NCI-H146 (cell line): ENCODE data around the gene THY1.
"Not testable (repeated sequence)": the region's sequence is repeated elsewhere in the genome, so short reads cannot be mapped to it uniquely, and the experiment has no call there.

Experiments used
- DNase-seq: peaks from one replicate; lab custom pipeline; 2025; lab: John Stamatoyannopoulos, UW

THY1 gene

DNA sequence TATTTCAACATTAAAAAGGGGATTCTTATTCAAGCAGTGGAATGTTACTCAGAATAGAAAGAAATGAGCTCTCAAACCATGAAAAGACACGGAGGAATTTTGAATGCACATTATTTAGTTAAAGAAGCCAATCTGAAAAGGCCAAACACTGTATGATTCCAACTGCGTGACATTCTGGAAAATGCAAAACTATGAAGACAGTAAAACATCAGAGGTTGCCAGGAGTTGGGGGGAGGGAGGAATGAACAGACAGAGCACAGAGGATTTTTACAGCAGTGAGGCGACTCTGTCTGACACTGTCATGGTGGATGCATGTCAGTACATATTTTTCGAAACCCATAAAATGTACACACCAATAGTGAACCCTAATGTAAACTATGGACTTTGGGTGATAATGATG lies 22.9 kb upstream of the THY1 start:
- DNase-seq = no peak

DNA sequence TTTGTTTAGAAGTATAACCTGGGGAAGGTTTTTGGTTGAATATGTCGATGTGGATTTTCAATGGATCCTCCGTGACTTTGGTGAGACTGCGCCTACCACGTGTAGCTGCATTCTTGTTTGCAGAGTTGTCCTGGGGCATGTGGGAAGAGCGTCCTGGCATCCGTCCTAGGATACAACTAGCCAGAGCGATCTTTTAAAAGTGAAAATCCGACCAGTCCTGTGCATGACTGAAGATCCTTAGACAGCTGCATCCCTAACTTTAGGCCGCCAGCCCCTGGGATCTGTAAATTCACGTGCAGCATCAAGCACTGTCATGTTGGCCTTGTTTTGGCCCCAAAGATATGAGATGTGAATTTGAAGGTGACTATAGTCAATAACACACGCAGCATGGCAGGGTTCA lies 22.4 kb upstream of the THY1 start:
- DNase-seq = no peak

DNA sequence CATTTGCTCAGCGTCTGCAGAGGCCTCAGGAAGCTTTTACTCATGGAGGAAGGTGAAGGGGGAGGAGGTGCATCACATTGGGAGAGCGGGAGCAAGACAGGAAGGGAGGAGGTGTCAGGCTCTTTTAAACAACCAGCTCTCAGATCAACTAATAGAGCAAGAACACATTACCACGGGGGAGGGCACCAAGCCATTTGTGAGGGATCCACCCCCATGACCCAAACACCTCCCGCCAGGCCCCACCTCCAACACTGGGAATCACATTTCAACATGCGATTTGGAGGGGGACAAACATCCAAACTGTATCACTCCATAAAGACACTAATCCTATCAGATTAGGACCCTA lies 18.9 kb upstream of the THY1 start:
- no peak for DNase-seq

DNA sequence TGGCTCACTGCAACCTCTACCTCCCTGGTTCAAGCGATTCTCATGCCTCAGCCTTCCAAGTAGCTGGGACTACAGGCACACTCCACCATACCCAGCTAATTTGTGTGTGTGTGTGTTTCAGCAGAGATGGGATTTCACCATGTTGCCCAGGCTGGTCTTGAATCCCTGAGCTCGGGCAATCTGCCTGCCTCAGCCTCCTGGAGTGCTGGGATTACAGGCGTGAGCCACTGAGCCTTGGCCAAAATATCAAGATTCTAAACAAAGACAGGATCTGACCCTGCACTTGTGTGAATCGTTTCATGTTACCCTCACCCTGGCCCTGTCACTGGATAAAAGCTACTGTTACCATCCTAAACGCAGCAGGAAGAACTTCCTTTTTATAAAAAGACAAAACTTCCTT lies 15.6 kb upstream of the THY1 start:
- no peak for DNase-seq

DNA sequence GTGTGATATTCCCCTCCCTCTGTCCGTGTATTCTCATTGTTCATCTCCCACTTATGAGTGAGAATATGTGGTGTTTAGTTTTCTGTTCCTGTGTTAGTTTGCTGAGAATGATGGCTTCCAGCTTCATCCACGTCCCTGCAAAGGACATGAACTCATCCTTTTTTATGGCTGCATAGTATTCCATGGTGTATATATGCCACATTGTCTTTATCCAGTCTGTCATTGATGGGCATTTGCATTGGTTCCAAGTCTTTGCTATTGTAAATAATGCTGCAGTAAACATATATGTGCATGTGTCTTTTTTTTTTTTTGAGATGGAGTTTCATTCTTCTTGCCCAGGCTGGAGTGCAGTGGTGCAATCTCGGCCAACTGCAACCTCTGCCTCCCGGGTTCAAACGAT lies 14.5 kb upstream of the THY1 start:
- DNase-seq = not testable (repeated sequence)

DNA sequence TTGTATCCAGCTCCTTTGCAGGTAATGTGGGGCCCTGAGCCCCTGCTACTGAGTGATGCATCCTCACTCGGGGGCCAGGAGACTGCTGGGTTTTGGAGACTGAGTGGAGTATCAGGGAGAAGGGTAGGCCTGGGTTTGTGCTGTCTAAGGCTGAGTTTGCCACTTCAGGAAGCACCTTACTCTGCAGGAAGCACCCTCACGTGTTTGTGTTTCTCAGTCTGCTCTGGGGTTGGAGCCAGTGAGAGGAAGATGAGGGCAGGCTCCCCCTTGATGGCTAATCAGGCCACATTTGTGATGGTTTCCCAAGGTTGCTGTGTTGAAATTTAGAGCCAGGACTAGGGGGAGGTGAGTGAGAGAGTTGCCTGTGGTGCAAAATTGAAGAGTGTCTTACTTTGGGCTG lies 13.7 kb upstream of the THY1 start:
- no peak for DNase-seq

DNA sequence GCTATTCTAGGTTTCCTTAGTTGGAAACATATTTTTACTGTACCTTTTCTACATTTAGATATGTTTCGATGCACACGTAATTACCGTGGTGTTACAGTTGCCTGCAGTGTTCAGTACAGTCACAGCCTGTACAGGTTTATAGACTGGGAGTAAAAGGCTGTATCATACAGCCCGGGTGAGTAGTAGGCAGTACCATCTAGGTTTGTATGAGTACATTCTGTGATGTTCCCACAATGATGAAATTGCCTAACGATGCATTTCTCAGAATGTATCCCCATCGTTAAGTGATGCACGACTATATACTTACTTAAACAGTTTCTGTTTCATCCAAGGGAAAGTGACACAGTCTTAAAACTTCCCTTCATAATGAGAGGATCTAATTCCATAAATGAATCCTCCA lies 13.1 kb upstream of the THY1 start:
- no peak for DNase-seq

DNA sequence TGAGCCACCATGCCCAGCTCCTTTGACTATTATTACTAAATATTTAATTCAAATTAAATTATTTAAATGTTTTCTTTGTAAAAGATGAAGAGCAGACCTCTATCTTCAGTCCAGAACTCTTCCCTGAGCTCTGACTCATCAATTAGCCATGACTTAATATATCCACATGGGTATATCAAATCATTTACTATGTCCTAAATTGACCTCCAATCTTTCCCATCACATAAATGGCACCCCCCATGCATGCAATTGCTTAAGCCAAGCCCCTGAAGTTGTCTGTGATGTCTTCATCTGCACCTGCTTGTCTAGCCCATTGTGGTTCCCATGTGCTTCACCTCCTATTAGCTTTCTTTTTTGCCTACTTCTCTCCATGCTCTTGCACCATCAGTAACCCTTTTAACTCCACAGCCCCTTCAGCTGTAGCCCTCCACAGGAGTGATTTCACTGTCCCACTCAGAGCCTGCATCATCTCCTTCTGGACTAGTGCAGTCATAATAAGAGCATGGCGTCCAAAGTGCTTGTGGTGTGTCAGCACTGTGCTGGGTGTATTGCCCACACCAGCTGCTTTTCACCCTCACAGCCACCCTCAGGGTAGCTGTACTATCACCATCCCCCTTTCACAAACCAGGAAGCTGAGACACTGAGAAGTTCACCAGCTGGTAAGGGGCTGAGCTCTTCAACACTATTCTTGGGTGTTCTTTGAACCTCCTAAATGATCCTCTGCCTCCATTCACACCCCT lies 11.8 kb upstream of the THY1 start:
- no peak for DNase-seq

DNA sequence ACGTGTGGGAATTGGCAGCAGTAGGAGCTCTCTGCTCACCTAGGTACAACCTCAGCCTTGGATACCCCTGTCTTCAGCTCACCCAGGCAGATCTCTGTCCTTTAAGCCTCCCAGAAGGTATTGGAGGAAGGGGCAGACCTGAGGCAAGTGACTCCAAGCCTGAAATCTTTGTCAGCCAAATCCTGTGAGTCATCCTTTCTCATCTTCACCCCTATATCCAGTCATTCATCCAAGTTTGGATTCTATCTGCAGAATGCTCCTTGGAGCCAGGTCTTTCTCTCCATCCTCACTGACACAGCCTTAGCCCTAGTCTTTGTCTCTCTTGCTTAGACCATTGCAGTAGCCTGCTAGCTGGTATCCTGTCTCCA lies 10.4 kb upstream of the THY1 start:
- DNase-seq = no peak

DNA sequence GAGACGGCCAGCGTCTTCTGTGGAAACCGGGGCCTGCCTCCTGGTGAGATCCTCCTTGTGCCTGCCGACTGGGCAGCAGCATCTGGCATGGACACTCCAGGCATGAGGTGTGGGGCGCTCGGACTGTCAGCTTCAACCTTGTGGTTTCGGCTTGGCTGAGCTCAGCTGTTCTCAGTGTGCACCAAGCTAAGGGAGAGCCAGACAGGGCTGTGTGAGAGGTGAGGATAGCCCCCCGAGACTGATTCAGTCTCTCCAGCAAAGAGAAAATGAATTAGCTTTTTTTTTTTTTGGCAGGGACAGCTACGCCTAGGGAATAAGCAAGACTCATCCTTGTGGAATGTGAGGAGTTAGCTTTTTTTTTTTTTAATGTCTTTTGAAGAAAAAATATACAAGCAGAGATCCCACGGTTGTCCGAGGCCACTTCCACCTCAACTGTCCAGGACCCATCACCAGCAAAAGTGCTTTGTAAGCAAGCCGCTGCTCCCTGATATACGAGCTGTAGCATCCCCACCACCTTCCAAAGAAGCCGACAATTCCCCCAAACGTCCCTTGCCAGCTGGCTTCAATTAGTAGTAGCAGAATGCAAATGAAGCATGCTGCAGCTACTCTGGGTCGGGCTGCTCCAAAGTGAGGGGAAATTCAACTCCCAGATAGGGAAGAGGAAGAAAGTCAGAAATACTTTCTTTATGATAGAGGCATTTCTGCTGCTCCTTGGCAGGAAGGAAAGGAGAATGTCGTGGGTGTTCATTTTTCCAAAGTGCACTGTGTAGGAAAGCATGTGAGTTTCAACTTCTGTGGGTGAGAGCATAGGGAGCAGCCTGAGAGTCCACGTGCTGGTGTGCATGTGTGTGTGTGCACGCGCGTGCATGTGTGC lies 9.7 kb upstream of the THY1 start:
- no peak for DNase-seq

DNA sequence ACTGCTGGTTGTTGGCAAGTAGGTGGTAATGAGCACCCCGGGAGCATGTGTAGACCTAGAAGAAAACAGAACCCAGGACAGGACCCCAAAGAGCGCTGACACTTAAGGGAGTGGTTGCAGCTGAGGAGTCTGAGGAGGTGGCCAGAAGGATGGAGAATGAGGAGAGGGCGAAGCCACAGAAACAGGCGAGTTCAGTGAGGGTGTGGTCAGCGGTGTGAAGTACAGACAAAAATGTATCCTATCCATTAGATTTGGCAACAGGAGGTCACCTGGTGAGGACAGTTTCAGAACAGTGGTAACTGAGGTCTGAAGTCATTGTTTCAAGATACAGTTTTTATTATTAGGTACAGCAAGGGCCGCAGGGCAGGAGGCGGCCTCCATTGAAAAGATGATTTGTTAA lies 8.6 kb upstream of the THY1 start:
- no peak for DNase-seq

DNA sequence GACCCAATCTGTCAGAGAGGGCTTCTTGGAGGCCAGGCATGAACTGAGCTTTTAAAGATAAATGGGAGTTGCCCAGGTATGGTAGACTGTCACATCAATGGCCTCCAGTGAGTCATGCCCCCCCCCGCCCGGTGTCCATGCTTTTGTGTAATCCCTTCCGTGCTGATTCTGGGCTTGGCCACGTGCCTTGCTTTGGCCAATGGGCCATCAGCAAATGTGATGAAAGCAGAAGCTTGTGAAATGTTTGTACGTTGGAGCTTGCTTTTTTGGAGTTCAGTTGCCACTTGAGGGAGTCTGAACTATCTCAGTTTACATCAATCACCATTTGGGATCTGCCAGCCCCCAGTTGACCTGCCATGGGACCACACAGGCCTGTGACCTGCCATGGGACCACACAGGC lies 4.3 kb upstream of the THY1 start:
- DNase-seq = no peak

DNA sequence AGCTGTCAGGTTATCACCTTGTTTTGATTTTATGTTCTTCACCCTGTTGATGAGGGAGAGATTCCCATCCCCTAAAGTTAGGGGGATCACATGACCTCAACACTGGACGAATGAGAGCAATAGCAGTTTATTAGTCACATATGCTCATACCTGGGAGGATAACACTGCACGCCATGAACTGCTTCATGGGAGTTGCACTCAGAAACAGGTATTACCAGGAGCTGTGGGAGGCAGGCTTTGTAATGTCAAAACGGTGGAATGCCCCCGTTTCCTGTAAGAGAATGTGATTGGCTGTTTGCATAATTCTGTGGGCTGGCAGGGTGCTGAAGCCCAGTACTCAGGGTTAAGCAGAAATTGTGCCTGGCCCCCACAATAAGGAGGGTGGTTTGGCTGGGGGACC lies 3.2 kb upstream of the THY1 start:
- DNase-seq = no peak

DNA sequence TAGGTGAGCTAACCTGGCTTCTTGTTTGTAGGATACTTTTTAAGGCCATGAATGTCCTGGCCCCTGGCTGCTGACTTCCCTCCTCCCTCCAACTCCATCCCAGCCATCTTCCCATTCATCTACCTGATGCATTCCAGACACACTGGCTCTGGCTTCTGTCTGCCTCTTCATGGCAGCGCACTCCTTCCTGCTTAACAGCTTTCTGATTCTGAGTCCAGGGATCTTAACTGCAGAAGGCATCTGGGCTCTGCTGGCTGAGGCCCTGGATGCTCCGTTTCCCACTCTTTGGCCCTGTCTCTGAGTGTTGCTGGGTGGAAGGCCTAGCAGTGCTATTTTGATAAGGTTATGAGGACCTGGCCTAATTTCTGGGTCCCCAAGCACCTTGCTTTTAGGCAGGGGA lies 1.8 kb upstream of the THY1 start:
- DNase-seq = no peak

DNA sequence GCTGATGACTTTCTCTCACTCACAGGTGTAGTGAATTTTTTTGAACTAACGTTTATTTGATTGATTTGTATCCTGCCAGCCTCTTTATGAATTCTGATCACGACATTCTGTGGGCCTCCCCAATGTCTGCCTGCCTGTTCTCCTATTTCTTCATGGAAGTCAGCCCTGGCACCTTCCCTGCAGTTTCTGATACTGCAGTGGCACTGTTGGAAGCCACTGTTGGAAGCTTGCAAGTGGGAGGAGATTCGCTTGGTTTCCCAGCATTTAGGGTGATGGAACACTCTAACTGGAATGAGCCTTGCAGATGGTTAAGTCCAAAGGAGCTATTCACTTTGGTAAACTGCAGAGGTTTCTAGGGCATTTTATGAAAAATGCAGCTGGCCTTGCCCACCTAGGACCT lies 1.3 kb upstream of the THY1 start:
- no peak for DNase-seq

DNA sequence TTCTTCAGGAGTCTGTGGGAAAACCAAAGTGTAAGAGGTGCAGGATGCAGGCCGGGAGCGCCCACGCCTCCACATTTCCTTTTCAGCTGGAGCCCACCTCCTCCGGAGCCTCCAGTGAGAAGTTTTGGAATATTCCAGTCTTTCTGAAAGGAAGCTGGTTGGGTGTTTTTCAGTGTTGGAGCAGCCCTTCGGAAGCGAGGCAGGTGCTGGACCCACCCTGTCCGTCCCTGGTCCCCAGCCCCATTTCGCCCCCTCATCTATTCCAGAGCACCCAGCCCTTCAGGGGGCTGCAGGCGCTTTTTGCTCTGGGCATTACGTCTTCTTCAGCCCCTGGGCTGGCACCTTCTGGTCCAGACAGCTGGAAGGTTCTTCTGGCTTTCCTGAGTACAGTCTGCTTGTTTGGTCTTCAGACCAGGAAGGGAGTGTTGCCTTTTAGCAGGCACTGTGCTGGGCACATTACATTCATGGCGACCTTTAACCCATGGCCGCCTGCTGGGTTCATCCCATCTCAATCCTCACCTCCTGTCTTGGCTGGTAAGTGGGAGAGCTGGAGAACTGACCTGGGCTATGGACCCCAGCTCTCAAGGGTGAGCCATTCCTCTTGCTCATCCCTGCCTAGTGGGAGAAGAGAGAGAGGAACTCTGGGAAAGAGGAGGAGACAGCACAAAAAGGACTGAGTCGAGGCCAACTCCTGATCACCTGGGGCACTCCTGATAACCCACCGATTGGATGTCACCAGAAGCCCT lies 710 bp upstream of the THY1 start:
- no peak for DNase-seq

DNA sequence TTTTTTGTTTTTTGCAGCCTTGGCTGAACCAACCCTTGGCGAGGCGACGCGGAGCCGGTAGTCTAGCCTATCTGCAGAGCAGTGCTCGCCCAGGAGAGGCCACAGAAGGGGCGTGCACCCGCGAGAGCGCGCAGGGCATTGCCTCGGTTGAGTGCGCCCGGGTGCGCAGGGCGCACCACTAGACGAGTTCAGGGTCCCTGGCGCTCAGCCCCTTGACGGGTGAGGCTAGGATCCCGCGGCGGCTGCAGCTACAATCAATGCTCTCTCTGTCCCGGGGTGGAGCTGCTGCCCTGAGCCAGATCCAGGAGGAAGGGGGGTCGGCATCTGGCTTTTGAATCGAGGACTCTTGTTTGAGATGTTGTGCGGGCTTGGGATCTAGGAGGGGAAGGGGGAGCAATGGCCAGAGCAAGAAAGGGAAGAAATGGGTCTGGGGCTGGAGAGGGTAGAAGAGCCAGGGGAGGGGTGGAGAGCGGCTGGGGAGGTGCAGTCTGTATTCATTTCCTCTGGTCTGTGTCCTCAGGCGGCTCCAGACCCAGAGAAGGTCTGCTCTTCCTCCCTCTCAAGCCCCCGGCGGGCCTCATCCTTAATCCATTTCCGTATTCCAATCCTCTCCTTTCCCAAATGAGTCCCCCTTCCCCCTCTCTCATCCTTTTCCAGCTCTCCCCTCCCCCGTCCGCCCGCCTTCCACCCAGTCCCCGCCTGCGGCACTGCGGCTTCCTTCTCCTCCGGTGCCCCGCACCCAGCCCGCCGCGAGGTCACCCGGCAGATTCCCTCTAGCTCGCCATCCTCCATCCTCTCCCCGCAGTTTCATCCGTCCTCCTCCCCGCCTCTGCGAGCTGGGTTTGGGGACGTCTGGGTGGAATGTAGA lies 797 bp downstream of the THY1 start:
- DNase-seq = peak; percentile 76

DNA sequence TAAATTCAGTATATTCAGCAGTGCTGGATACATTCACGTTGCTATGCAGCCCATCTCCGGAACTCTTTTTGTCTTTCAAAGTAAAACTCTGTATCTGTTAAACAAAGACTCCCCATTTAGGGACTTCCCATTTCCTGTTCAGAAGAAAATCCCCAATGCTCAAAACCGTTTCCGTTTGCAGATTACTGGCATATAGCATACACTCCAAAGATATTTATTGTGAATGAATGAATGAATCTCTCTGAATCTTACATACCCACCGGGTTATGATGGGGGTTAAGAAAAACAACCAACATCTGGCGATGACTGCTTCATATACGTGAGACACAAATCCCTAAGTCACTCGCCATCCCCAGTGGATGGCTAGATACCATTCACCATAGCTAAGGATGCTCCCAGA lies 1.6 kb downstream of the THY1 start:
- DNase-seq = no peak

DNA sequence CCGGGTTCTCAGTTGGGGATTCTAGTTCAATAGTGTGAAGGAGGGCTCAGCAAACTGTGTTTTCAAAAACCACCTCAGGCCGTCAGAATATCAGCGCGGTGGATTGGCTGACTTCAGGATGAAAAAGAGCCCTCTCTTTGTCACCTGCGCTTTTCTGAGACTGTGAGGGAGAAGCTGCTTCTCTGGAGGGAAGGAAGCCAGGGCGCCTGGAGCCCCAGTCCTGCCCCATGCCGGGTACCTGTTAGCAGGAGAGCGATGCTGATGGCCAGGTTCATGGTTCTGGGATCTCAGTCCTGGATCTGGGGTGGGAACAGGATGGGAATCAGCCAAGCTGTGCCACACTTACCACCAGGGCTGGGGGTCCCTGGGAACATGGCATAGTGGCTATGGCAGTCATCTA lies 2.3 kb downstream of the THY1 start:
- DNase-seq = no peak

DNA sequence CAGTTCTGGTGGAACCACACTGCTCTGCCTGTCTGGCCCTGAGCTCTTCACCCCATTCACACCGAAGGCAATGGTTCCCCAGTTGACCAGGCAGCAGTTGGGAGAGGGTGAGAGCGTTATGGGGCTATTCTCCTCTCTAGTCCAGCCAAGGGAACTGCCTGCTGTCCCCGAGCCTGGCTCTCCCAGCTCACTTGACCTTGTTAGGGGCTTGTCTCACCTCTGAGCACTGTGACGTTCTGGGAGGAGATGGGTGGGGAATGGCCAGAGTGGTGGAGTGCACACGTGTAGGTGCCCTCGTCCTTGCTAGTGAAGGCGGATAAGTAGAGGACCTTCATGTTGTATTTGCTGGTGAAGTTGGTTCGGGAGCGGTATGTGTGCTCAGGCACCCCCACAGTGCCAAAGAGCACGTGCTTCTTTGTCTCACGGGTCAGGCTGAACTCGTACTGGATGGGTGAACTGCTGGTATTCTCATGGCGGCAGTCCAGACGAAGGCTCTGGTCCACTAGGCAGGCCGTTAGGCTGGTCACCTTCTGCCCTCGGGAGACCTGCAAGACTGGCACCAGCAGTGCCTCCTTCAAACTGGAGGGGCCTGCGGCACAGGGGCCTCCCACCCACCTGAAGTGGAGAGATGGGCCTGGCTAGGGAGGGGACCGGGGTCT lies 3.0 kb downstream of the THY1 start:
- DNase-seq = no peak

DNA sequence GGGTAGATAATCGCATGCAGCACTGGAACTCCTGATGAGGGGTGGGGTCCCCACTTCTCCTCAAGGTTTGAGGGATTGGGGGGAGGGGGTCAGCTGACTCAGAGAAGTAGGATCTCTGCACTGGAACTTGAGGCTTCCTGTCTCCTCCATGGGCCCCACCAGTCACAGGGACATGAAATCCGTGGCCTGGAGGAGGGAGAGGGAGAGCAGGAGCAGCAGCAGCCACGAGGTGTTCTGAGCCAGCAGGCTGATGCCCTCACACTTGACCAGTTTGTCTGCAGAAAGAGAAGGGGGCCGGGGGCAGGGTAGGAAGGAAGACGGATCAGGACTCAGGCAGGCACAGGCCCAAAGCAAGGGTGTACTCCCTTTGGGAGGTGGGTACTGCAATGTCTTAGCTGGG lies 3.7 kb downstream of the THY1 start:
- no peak for DNase-seq

DNA sequence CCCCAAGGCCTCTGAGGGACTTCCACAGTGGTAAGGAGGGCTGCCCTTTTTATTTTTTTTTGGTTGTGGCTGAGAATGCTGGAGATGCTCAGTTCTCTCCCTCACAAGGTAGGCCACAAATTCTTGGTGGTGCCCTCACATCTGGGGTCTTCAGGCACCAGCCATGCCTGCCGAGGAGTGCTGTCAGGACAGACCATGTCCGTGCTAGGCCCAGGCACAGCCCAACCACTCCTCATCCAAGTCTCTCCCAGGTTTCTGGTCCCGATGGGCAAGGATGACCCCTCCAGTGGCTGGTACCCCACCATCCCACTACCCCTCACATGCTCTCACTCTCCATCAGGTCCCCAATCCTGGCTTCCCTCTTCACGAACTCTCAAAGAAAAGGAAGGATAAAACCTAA lies 4.2 kb downstream of the THY1 start:
- no peak for DNase-seq
